K562 (cell line): Measurements from ENCODE around the gene C1orf167. TPM values are rescaled to one million over a fixed set of nuclear protein-coding genes. Genes with fewer than 3 reads are reported as not detected.

Source experiments
- ATAC-seq: fragments of 200-7000 bp; cut with Tn5 transposase; 3 replicates; pipeline ENCODE4 v1.9.1; 2020; ENCODE audit warnings: moderate library complexity
- BruUV-seq: library from RNA; stranded (reverse); fragments of 400-500 nt; replicated peaks from 2 replicates; lab custom pipeline; 2021; lab: Mats Ljungman, UMichigan
- CTCF ChIA-PET: fragments of 300-600 bp; formaldehyde crosslinking; extraction: SDS; loops from one replicate; lab custom pipeline; 2021; ENCODE audit warnings: low intra/inter-chr PET ratio; lab: Yijun Ruan, JAX
- POLR2A ChIA-PET: fragments of 300-600, 350-650 bp; sonication (Branson Sonifier 250); formaldehyde crosslinking; extraction: SDS; loops from one replicate; lab custom pipeline; 2021; ENCODE audit warnings: antibody characterized with exemption, inconsistent platforms; lab: Yijun Ruan, JAX
- DNase-seq, 4 experiments: peaks; one replicate each; pipeline versions ENCODE4 v3.0.0 to v3.0.0-alpha.2; 2011 to 2018; ENCODE audit warnings: low spot score in 3 of 4, mixed read lengths in 3 of 4; ENCODE audit errors: extremely low read depth in 1 of 4
- FAIRE-seq: peaks from 2 replicates; lab custom pipeline; 2011; peaks lifted over from hg19 to GRCh38; lab: Jason Lieb, UNC
- H2AFZ ChIP-seq: 2 replicates; pipeline ENCODE4 v1.6.0; 2011; ENCODE audit warnings: low read depth, low read length, control low read depth, inconsistent platforms
- H3K27ac ChIP-seq: fragments of 200-600 bp; 3 replicates; pipeline ENCODE4 v1.8.0; 2011; ENCODE audit warnings: low read depth, mild to moderate bottlenecking, control low read depth, inconsistent platforms, low read length, moderate library complexity, mixed read lengths; ENCODE audit errors: extremely low read depth
- H3K27me3 ChIP-seq, 2 experiments: fragments of 300-600 bp in 1 of 2; 2 replicates in 1 of 2; 3 replicates in 1 of 2; pipeline versions ENCODE4 v1.6.0 to v1.8.0; 2011; ENCODE audit warnings: inconsistent platforms in 2 of 2, low read length in 2 of 2, mild to moderate bottlenecking in 1 of 2, mixed read lengths in 1 of 2, moderate library complexity in 1 of 2; ENCODE audit not compliant: control insufficient read depth in 2 of 2, insufficient read depth in 2 of 2
- H3K36me3 ChIP-seq: fragments of 300-600 bp; 3 replicates; pipeline ENCODE4 v1.8.0; 2011; ENCODE audit warnings: mild to moderate bottlenecking, low read length, inconsistent platforms; ENCODE audit not compliant: control insufficient read depth, insufficient read depth
- H3K4me1 ChIP-seq, 2 experiments: fragments of 200-600 bp in 1 of 2; replicated peaks in 1 of 2; 2 replicates in 1 of 2; 3 replicates in 1 of 2; pipeline versions ENCODE4 v1.5.1 to v1.8.0; 2011; ENCODE audit warnings: inconsistent platforms in 2 of 2, low read length in 2 of 2, mild to moderate bottlenecking in 1 of 2, mixed read lengths in 1 of 2, moderate library complexity in 1 of 2; ENCODE audit not compliant: control insufficient read depth in 2 of 2, insufficient read depth in 2 of 2
- H3K4me2 ChIP-seq: 2 replicates; pipeline ENCODE4 v1.6.1; 2011; ENCODE audit warnings: low read length, control low read depth, inconsistent platforms, mixed read lengths; ENCODE audit not compliant: insufficient read depth
- H3K4me3 ChIP-seq: fragments of 200-600 bp; sonication (generic), shearing (Covaris generic); 2 replicates; pipeline ENCODE4 v1.5.1; 2016; ENCODE audit warnings: control low read depth, inconsistent platforms
- H3K79me2 ChIP-seq: fragments of 200-600 bp; 3 replicates; pipeline ENCODE4 v1.8.0; 2011; ENCODE audit warnings: low read length, inconsistent platforms; ENCODE audit not compliant: control insufficient read depth, insufficient read depth
- H3K9ac ChIP-seq, 2 experiments: 2 replicates each; pipeline versions ENCODE4 v1.6.0 to v1.6.1; 2011; ENCODE audit warnings: low read depth in 2 of 2, low read length in 2 of 2, control low read depth in 1 of 2, inconsistent platforms in 1 of 2, mild to moderate bottlenecking in 1 of 2, mixed read lengths in 1 of 2; ENCODE audit not compliant: insufficient read depth in 1 of 2
- H3K9me1 ChIP-seq: one replicate; pipeline ENCODE4 v1.6.0; 2011; ENCODE audit warnings: inconsistent platforms, mild to moderate bottlenecking, low read length, moderate library complexity; ENCODE audit not compliant: control insufficient read depth, insufficient read depth
- H3K9me3 ChIP-seq: replicated peaks from 2 replicates; pipeline ENCODE4 v1.5.1; 2011; ENCODE audit warnings: low read depth, low read length, inconsistent platforms; ENCODE audit not compliant: control insufficient read depth, insufficient read depth
- H4K20me1 ChIP-seq: replicated peaks from 2 replicates; pipeline ENCODE4 v1.6.1; 2011; ENCODE audit warnings: low read length, inconsistent platforms, mixed read lengths; ENCODE audit not compliant: control insufficient read depth, insufficient read depth
- ARHGAP35 ChIP-seq: fragments of 450-650 bp; IDR thresholded peaks from 2 replicates; pipeline ENCODE4 v1.6.1; 2018; ENCODE audit not compliant: partially characterized antibody
- FOXP1 ChIP-seq: sonication (generic); formaldehyde crosslinking; IDR thresholded peaks from 2 replicates; pipeline ENCODE4 v1.8.0; 2022; ENCODE audit warnings: mild to moderate bottlenecking, missing genetic modification reagents
- HES1 ChIP-seq: fragments of 450-650 bp; IDR thresholded peaks from 2 replicates; pipeline ENCODE4 v1.6.1; 2016; ENCODE audit warnings: low read depth, mild to moderate bottlenecking, moderate library complexity
- IFI16 ChIP-seq: fragments of 250-450 bp; sonication (Bioruptor Pico); IDR thresholded peaks from 2 replicates; pipeline ENCODE4 v2.1.2; 2022; ENCODE audit warnings: mild to moderate bottlenecking, inconsistent platforms
- IRF9 ChIP-seq: fragments of 450-650 bp; IDR thresholded peaks from 2 replicates; pipeline ENCODE4 v1.6.1; 2016; ENCODE audit warnings: missing biosample characterization, missing genetic modification characterization
- L3MBTL2 ChIP-seq: fragments of 450-650 bp; IDR thresholded peaks from 2 replicates; pipeline ENCODE4 v1.6.1; 2016; ENCODE audit warnings: mild to moderate bottlenecking, moderate library complexity
- MEF2D ChIP-seq: conservative IDR thresholded peaks from 2 replicates; pipeline ENCODE4 v1.6.1; 2016; ENCODE audit warnings: low read depth, missing genetic modification characterization, missing compliant biosample characterization
- RBM17 ChIP-seq: fragments of 200-400 bp; formaldehyde crosslinking; IDR thresholded peaks from 2 replicates; pipeline ENCODE4 v1.6.1; 2017; ENCODE audit warnings: low read depth, mild to moderate bottlenecking, low read length, borderline replicate concordance
- TAF15 ChIP-seq: fragments of 200-400 bp; formaldehyde crosslinking; IDR thresholded peaks from 2 replicates; pipeline ENCODE4 v1.6.1; 2017; ENCODE audit warnings: mild to moderate bottlenecking, low read depth, low read length, moderate library complexity
- TFE3 ChIP-seq: fragments of 450-650 bp; formaldehyde crosslinking; IDR thresholded peaks from 2 replicates; pipeline ENCODE4 v1.4.0; 2020; ENCODE audit warnings: mild to moderate bottlenecking, mixed read lengths
- TSC22D4 ChIP-seq: fragments of 450-650 bp; IDR thresholded peaks from 2 replicates; pipeline ENCODE4 v1.6.1; 2016; ENCODE audit warnings: missing genetic modification characterization, missing biosample characterization, control low read depth
- ZFX ChIP-seq: sonication (generic); formaldehyde crosslinking; IDR thresholded peaks from 2 replicates; pipeline ENCODE4 v1.8.0; 2022; ENCODE audit warnings: mild to moderate bottlenecking, missing genetic modification reagents, moderate library complexity
- ZNF224 ChIP-seq: sonication (generic); formaldehyde crosslinking; IDR thresholded peaks from 2 replicates; pipeline ENCODE4 v1.8.0; 2022; ENCODE audit warnings: mild to moderate bottlenecking, missing genetic modification reagents
- ZNF232 ChIP-seq: sonication (generic); formaldehyde crosslinking; IDR thresholded peaks from 2 replicates; pipeline ENCODE4 v1.8.0; 2022; ENCODE audit warnings: mild to moderate bottlenecking, missing genetic modification reagents
- ZNF717 ChIP-seq: fragments of 250-450 bp; sonication (Bioruptor Pico); IDR thresholded peaks from 2 replicates; pipeline ENCODE4 v1.5.0; 2021
- WGBS: fragments of 100-300 bp; shearing (Covaris generic); methylation state at CpG from one replicate; pipeline ENCODE4 v1.1.6; 2016; ENCODE audit warnings: low coverage, mixed read lengths; ENCODE audit not compliant: insufficient coverage; ENCODE audit errors: missing lambda C conversion rate; 5-methylcytosine and 5-hydroxymethylcytosine counted together
- in situ Hi-C: fragments of 300-500 bp; cut with MboI; formaldehyde crosslinking; loops from 4 replicates; pipeline ENCODE4 v1.15.0; 2018; ENCODE audit warnings: inconsistent platforms, mixed read lengths
- intact Hi-C: fragments of 100-400 bp; cut with micrococcal nuclease; formaldehyde crosslinking; loops from 2 replicates; pipeline ENCODE4 v1.14.2; 2022
- polyA plus RNA-seq, 8 experiments: library from polyadenylated mRNA; depleted of rRNA in 4 of 8; stranded (reverse) in 5 of 8; unstranded in 3 of 8; fragments of >200 nt; fragmentation: Nextera tagmentation in 2 of 8; fragmentation: Illumina TruSeq in 1 of 8; extraction: Ambion mirVana in 2 of 8; extraction: Trizol in 1 of 8; gene quantifications; 2 replicates each; pipeline versions ENCODE4 v1.2.1 to v1.2.3, GENCODE V29; 2011 to 2014; ENCODE audit warnings: inconsistent platforms in 1 of 8, missing spikeins in 1 of 8
- total RNA-seq, 7 experiments: library from RNA; depleted of rRNA in 6 of 7; stranded (reverse); fragments of >200 nt in 6 of 7; fragmentation: Illumina TruSeq in 2 of 7; extraction: Trizol in 2 of 7; gene quantifications; 2 replicates each; pipeline versions ENCODE4 v1.2.1 to v1.2.3, GENCODE V29; 2011 to 2021; ENCODE audit warnings: low replicate concordance in 1 of 7
- TF ChIP-seq, protein P1 (sequence below): fragments of 200-400 bp; formaldehyde crosslinking; IDR thresholded peaks from 2 replicates; pipeline ENCODE4 v1.6.1; 2017; ENCODE audit warnings: mild to moderate bottlenecking, low read depth, low read length, moderate library complexity

Gene C1orf167
- total and polyA plus RNA-seq, 9 of the 15 experiments (the other 6 are each of a cell fraction or from before 2014, with no cell fraction given), result 0.22 to 0.86 (median 0.31) TPM; not detected in 2

GRCh38 chr1:11828511-11828910 is 66.5 kb downstream of the C1orf167 start:
- no peak overlapping the region for H3K27ac ChIP-seq
- ATAC-seq, result no peak
- no peaks in the 10 kb centered on the region for H3K9me3 ChIP-seq
- no peak for DNase-seq
- no peak for TF ChIP-seq IRF9
- no peak for TF ChIP-seq FOXP1
- TF ChIP-seq ARHGAP35, result no peak
- TF ChIP-seq TAF15, result no peak
- TF ChIP-seq L3MBTL2, result no peak
- TF ChIP-seq ZNF232 (CRISPR knock-in tag), result no peak
- no peak for TF ChIP-seq ZNF717
- no peak for TF ChIP-seq HES1
- no peak for TF ChIP-seq IFI16
- TF ChIP-seq, protein P1, sequence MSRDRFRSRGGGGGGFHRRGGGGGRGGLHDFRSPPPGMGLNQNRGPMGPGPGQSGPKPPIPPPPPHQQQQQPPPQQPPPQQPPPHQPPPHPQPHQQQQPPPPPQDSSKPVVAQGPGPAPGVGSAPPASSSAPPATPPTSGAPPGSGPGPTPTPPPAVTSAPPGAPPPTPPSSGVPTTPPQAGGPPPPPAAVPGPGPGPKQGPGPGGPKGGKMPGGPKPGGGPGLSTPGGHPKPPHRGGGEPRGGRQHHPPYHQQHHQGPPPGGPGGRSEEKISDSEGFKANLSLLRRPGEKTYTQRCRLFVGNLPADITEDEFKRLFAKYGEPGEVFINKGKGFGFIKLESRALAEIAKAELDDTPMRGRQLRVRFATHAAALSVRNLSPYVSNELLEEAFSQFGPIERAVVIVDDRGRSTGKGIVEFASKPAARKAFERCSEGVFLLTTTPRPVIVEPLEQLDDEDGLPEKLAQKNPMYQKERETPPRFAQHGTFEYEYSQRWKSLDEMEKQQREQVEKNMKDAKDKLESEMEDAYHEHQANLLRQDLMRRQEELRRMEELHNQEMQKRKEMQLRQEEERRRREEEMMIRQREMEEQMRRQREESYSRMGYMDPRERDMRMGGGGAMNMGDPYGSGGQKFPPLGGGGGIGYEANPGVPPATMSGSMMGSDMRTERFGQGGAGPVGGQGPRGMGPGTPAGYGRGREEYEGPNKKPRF, result no peak
- no peak for TF ChIP-seq MEF2D (tag)
- TF ChIP-seq ZFX (CRISPR knock-in tag), result no peak
- no peak for TF ChIP-seq ZNF224 (CRISPR knock-in tag)
- no peak for TF ChIP-seq TSC22D4 (tag)
- TF ChIP-seq TFE3, result no peak
- no peak for TF ChIP-seq RBM17
- H3K4me3 ChIP-seq, result no peak overlapping the region
- in situ Hi-C loops (no loop called here), intact Hi-C loops (no loop called here)
- H3K9ac ChIP-seq, result 0 out of 4 replicates have a peak overlapping the region, but pooled peaks of 1 of the 2 experiments have one; percentile 5
- ChIA-PET POLR2A (interaction anchor here (0.6 to 3.3 kb wide), 8 partner anchors 10 to 206 kb away, joined by 3 to 37 read pairs (median 4); no protein-coding TSS in a partner anchor), CTCF (interaction anchor here (0.6 kb wide), 1 partner anchor 70 kb away, joined by 4 read pairs; no protein-coding TSS in a partner anchor)
- H3K79me2 ChIP-seq, result no peaks in the 10 kb centered on the region
- WGBS, result 89% methylated on average over 17 of the region's 19 CpGs
- H3K27me3 ChIP-seq, result no peaks in the 10 kb centered on the region
- peaks cover 92% of the 10 kb centered on the region for H3K36me3 ChIP-seq
- no peak for FAIRE-seq
- H3K4me2 ChIP-seq, result no peak overlapping the region
- H3K9me1 ChIP-seq, result no peaks in the 10 kb centered on the region
- H4K20me1 ChIP-seq, result no peaks in the 10 kb centered on the region
- peaks cover 3 to 7% of the 10 kb centered on the region in 2 experiments; a peak in 1 of 5 replicates for H3K4me1 ChIP-seq
- no TSS peak for BruUV-seq
- H2AFZ ChIP-seq, result no peak overlapping the region
